Ovary (tissue), 3 donors: ENCODE data around the gene EDC3.

Experiments
- EP300 ChIP-seq: sonication (generic); formaldehyde crosslinking; IDR thresholded peaks from one replicate; pipeline ENCODE4 v1.6.1; 2017; ENCODE audit warnings: antibody characterized with exemption
- POLR2A ChIP-seq: fragments of 450-650 bp; IDR thresholded peaks from one replicate; pipeline ENCODE4 v1.6.1; 2017; ENCODE audit warnings: antibody characterized with exemption, mild to moderate bottlenecking, moderate library complexity
- TF ChIP-seq, protein P1 (sequence below), 3 donors: fragments of 450-650 bp in 2 of 3; fragments of 200-600 bp in 1 of 3; IDR thresholded peaks; one replicate each; pipeline versions ENCODE4 v1.5.1 to v1.8.0; 2016 to 2022; ENCODE audit warnings: antibody characterized with exemption in 3 of 3, mild to moderate bottlenecking in 1 of 3
- donor health status: DM: no; HTN: no; CAD: no.

DNA sequence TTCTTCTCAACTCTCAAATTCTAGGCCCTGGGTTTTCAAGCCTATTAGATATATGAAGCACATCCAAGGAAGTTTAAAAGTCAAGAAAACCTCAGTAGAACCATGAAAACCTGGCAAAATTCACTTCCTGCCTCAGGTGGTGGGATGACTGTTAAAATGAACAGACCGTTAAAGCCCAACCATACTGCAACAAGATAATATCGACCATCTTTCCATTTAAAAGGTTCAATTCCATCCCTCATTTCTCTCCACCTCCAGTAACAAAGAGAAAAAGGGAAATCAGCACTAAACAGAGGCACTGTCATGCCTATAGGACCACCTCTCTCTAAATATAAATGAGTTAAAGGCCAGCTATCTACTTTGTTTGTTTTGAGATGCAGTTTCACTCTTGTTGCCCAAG is 31.2 kb downstream of the EDC3 start:
- TF ChIP-seq EP300 (no peak), POLR2A (no peak)
- TF ChIP-seq, protein P1, sequence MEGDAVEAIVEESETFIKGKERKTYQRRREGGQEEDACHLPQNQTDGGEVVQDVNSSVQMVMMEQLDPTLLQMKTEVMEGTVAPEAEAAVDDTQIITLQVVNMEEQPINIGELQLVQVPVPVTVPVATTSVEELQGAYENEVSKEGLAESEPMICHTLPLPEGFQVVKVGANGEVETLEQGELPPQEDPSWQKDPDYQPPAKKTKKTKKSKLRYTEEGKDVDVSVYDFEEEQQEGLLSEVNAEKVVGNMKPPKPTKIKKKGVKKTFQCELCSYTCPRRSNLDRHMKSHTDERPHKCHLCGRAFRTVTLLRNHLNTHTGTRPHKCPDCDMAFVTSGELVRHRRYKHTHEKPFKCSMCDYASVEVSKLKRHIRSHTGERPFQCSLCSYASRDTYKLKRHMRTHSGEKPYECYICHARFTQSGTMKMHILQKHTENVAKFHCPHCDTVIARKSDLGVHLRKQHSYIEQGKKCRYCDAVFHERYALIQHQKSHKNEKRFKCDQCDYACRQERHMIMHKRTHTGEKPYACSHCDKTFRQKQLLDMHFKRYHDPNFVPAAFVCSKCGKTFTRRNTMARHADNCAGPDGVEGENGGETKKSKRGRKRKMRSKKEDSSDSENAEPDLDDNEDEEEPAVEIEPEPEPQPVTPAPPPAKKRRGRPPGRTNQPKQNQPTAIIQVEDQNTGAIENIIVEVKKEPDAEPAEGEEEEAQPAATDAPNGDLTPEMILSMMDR (IDR thresholded peaks at IDR 0.05), result no peak
